ENCODE results near the gene PIP5KL1. TPM values are rescaled to one million over a fixed set of nuclear protein-coding genes. Genes with fewer than 3 reads are reported as not detected.

PIP5KL1 gene
- total RNA-seq, 4 donors from 2014 or later: 0.44 to 2.3 (median 1.0) TPM; not detected in 1

GRCh38 chr9:127886401-127886972 is 44.1 kb downstream of the PIP5KL1 start:
- no peak for TF ChIP-seq CTCF (IDR thresholded peaks at IDR 0.05; ENCODE audit: low read depth)

GRCh38 chr9:127885508-127886281 is 44.9 kb downstream of the PIP5KL1 start:
- no peak for TF ChIP-seq CTCF (IDR thresholded peaks at IDR 0.05; ENCODE audit: low read depth)

GRCh38 chr9:127884976-127885490 is 45.5 kb downstream of the PIP5KL1 start:
- TF ChIP-seq CTCF (IDR thresholded peaks at IDR 0.05; ENCODE audit: low read depth): no peak

- no peak for TF ChIP-seq CTCF (IDR thresholded peaks at IDR 0.05; ENCODE audit: low read depth)
Measured at GRCh38 chr9:127884427-127884911, 46.1 kb downstream of the PIP5KL1 start.

GRCh38 chr9:127883959-127884358 is 46.6 kb downstream of the PIP5KL1 start:
- TF ChIP-seq CTCF (IDR thresholded peaks at IDR 0.05; ENCODE audit: low read depth): no peak

GRCh38 chr9:127880143-127880542 is 50.4 kb downstream of the PIP5KL1 start:
- no peak for TF ChIP-seq CTCF (IDR thresholded peaks at IDR 0.05; ENCODE audit: low read depth)

GRCh38 chr9:127878652-127879390 is 51.8 kb downstream of the PIP5KL1 start:
- TF ChIP-seq CTCF (IDR thresholded peaks at IDR 0.05; ENCODE audit: low read depth): no peak

Data from subcutaneous adipose tissue (tissue), 4 donors.